Measurements from ENCODE around the gene FHIT. TPM values are rescaled to one million over a fixed set of nuclear protein-coding genes. Genes with fewer than 3 reads are reported as not detected.

Gene FHIT
- total RNA-seq, 1 experiment from 2014 or later: 3.6 TPM

- ChIA-PET POLR2A (ENCODE audit: unreplicated experiment) (no interaction called here), CTCF (no interaction called here)
- no TSS peak for BruUV-seq (replicated peaks)
Measured at GRCh38 chr3:59879031-59879581, 1372.1 kb downstream of the FHIT start.

GRCh38 chr3:59878038-59878427 lies 1373.2 kb downstream of the FHIT start:
- Histone ChIP-seq H3K79me2 (ENCODE audit: low read length) (no peaks in the 10 kb centered on the region), H3K4me1 (ENCODE audit: insufficient read depth, low read length) (peaks cover 14% of the 10 kb centered on the region), H3K36me3 (ENCODE audit: low read depth, low read length) (no peaks in the 10 kb centered on the region), H3K27ac (ENCODE audit: low read length) (peak overlapping the region; percentile 53), H3K9ac (ENCODE audit: low read length) (no peak overlapping the region), H3K4me2 (ENCODE audit: low read length) (no peak overlapping the region), H3K9me3 (ENCODE audit: low read length) (no peaks in the 10 kb centered on the region), H4K20me1 (ENCODE audit: low read length) (no peaks in the 10 kb centered on the region), H3K4me3 (ENCODE audit: low read length) (no peak overlapping the region), H3F3A (ENCODE audit: low read length, unreplicated experiment) (no peaks in the 10 kb centered on the region), H3K9me2 (replicated peaks; ENCODE audit: low read length) (no peaks in the 10 kb centered on the region), H3K27me3 (ENCODE audit: low read length) (no peaks in the 10 kb centered on the region), H2AFZ (ENCODE audit: low read length) (no peak overlapping the region)
- ATAC-seq (peak; percentile 80), DNase-seq (peak; percentile 80)
- CTCF ChIA-PET: no interaction called here
- POLR2A ChIA-PET (ENCODE audit: unreplicated experiment): no interaction called here
- TF ChIP-seq CTCF (conservative IDR thresholded peaks at IDR 0.05; ENCODE audit: low read depth, low read length) (no peak), EZH2 (IDR thresholded peaks at IDR 0.05; ENCODE audit: low read length, unreplicated experiment) (no peak)
- intact Hi-C loops (cut with micrococcal nuclease): no loop called here
- BruUV-seq (replicated peaks): no TSS peak

More at GRCh38 chr3:59879031-59879581, 1372.1 kb downstream of the FHIT start:
- intact Hi-C loops (cut with micrococcal nuclease): no loop called here
- Histone ChIP-seq H3K4me3 (ENCODE audit: low read length) (no peak overlapping the region), H3K79me2 (ENCODE audit: low read length) (no peaks in the 10 kb centered on the region), H3K4me1 (ENCODE audit: insufficient read depth, low read length) (peaks cover 14% of the 10 kb centered on the region), H3K9ac (ENCODE audit: low read length) (no peak overlapping the region), H2AFZ (ENCODE audit: low read length) (no peak overlapping the region), H4K20me1 (ENCODE audit: low read length) (no peaks in the 10 kb centered on the region), H3K36me3 (ENCODE audit: low read depth, low read length) (no peaks in the 10 kb centered on the region), H3K9me2 (replicated peaks; ENCODE audit: low read length) (no peaks in the 10 kb centered on the region), H3K27ac (ENCODE audit: low read length) (no peak overlapping the region), H3K27me3 (ENCODE audit: low read length) (no peaks in the 10 kb centered on the region), H3K9me3 (ENCODE audit: low read length) (no peaks in the 10 kb centered on the region), H3K4me2 (ENCODE audit: low read length) (no peak overlapping the region), H3F3A (ENCODE audit: low read length, unreplicated experiment) (no peaks in the 10 kb centered on the region)
- TF ChIP-seq CTCF (conservative IDR thresholded peaks at IDR 0.05; ENCODE audit: low read depth, low read length) (no peak), EZH2 (IDR thresholded peaks at IDR 0.05; ENCODE audit: low read length, unreplicated experiment) (no peak), EZH2phosphoT487 (IDR thresholded peaks at IDR 0.05; ENCODE audit: borderline replicate concordance, low read length) (no peak)
- DNase-seq (no peak), ATAC-seq (no peak)

- Histone ChIP-seq H3K79me2 (ENCODE audit: low read length) (no peaks in the 10 kb centered on the region), H3K9me3 (ENCODE audit: low read length) (no peaks in the 10 kb centered on the region), H3F3A (ENCODE audit: low read length, unreplicated experiment) (no peaks in the 10 kb centered on the region), H2AFZ (ENCODE audit: low read length) (no peak overlapping the region), H3K4me3 (ENCODE audit: low read length) (no peak overlapping the region), H3K9ac (ENCODE audit: low read length) (no peak overlapping the region), H3K27me3 (ENCODE audit: low read length) (no peaks in the 10 kb centered on the region), H3K9me2 (replicated peaks; ENCODE audit: low read length) (no peaks in the 10 kb centered on the region), H3K27ac (ENCODE audit: low read length) (peak overlapping the region; percentile 53), H3K36me3 (ENCODE audit: low read depth, low read length) (no peaks in the 10 kb centered on the region), H3K4me2 (ENCODE audit: low read length) (no peak overlapping the region), H4K20me1 (ENCODE audit: low read length) (no peaks in the 10 kb centered on the region), H3K4me1 (ENCODE audit: insufficient read depth, low read length) (peaks cover 14% of the 10 kb centered on the region)
- no TSS peak for BruUV-seq (replicated peaks)
- TF ChIP-seq CTCF (conservative IDR thresholded peaks at IDR 0.05; ENCODE audit: low read depth, low read length) (no peak), EZH2 (IDR thresholded peaks at IDR 0.05; ENCODE audit: low read length, unreplicated experiment) (no peak), EZH2phosphoT487 (IDR thresholded peaks at IDR 0.05; ENCODE audit: borderline replicate concordance, low read length) (no peak)
- DNase-seq: peak; percentile 54
- peak; percentile 69 for ATAC-seq
- intact Hi-C loops (cut with micrococcal nuclease): no loop called here
- ChIA-PET CTCF (no interaction called here), POLR2A (ENCODE audit: unreplicated experiment) (no interaction called here)
Measured at GRCh38 chr3:59877263-59878037, 1373.8 kb downstream of the FHIT start.

Measured in PC-3 (cell line).